WTC11 (cell line): ENCODE data around the gene L1CAM.

ENCODE experiments used
- SP1 ChIP-seq: sonication (generic); formaldehyde crosslinking; conservative IDR thresholded peaks from 2 replicates; pipeline ENCODE4 v1.8.1; 2022; ENCODE audit warnings: missing genetic modification reagents
- ZNF423 ChIP-seq: fragments of 250-450 bp; sonication (Bioruptor Pico); IDR thresholded peaks from 2 replicates; pipeline ENCODE4 v2.1.2; 2022; ENCODE audit warnings: mild to moderate bottlenecking, moderate library complexity
- TF ChIP-seq, protein P1 (sequence below): fragments of 200-600 bp; IDR thresholded peaks from 2 replicates; pipeline ENCODE4 v1.8.0; 2022; ENCODE audit warnings: antibody characterized with exemption
- TF ChIP-seq, protein P2 (sequence below): fragments of 250-450 bp; sonication (Bioruptor Pico); IDR thresholded peaks from 2 replicates; pipeline ENCODE4 v2.1.2; 2022; ENCODE audit warnings: mild to moderate bottlenecking, moderate library complexity

DNA sequence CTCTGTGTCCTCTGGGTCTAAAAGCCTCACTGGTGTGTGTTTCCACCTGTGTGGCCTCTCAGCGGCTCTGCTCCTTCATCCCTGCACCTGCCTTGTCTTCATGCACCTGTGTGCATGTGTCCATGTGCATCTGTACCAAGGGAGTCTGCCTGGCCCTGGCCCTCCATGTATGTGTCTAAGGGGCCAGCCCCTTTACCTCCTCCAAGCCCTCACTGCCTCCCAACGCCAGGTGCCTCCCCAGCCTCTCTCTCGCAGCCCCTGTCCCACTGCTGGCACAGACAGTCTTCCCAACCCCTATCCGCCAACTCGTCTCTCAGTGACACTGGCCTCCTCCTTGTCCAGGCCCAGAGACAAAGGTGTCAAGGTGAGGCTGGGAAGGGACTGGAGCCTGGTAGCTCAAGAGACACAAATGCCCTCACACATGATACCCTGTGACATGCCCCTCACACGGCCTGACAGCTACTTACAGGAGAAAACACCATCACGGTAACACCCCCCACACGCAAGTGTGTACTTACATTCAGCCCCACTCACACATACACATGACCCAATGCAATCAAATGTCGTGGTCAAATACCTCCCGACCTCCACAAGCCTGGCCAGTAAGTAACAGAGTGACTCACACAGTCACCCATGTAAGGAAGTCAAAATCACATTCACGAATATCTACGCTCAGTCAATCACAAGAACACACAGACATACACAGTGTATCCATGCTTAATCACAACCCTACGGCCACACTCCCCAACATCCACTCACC, 11.4 kb downstream of the L1CAM start:
- TF ChIP-seq ZNF423 (CRISPR knock-in tag) (no peak), SP1 (CRISPR knock-in tag) (no peak)
- TF ChIP-seq, protein P1, sequence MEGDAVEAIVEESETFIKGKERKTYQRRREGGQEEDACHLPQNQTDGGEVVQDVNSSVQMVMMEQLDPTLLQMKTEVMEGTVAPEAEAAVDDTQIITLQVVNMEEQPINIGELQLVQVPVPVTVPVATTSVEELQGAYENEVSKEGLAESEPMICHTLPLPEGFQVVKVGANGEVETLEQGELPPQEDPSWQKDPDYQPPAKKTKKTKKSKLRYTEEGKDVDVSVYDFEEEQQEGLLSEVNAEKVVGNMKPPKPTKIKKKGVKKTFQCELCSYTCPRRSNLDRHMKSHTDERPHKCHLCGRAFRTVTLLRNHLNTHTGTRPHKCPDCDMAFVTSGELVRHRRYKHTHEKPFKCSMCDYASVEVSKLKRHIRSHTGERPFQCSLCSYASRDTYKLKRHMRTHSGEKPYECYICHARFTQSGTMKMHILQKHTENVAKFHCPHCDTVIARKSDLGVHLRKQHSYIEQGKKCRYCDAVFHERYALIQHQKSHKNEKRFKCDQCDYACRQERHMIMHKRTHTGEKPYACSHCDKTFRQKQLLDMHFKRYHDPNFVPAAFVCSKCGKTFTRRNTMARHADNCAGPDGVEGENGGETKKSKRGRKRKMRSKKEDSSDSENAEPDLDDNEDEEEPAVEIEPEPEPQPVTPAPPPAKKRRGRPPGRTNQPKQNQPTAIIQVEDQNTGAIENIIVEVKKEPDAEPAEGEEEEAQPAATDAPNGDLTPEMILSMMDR = no peak
- TF ChIP-seq, protein P2, sequence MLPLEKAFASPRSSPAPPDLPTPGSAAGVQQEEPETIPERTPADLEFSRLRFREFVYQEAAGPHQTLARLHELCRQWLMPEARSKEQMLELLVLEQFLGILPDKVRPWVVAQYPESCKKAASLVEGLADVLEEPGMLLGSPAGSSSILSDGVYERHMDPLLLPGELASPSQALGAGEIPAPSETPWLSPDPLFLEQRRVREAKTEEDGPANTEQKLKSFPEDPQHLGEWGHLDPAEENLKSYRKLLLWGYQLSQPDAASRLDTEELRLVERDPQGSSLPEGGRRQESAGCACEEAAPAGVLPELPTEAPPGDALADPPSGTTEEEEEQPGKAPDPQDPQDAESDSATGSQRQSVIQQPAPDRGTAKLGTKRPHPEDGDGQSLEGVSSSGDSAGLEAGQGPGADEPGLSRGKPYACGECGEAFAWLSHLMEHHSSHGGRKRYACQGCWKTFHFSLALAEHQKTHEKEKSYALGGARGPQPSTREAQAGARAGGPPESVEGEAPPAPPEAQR (CRISPR knock-in tag) = no peak
